ENCODE results near the gene SNX27.
"Not testable (repeated sequence)": the region's sequence is repeated elsewhere in the genome, so short reads cannot be mapped to it uniquely, and the experiment has no call there.

The SNX27 gene

GRCh38 chr1:151611832-151612500 lies at the start of gene SNX27:
Gene SNX27, plus strand, starts transcription at chr1:151612050. Its CDS starts 152 bp downstream, at chr1:151612202.
- DNase-seq: peak; percentile 82 to 97

GRCh38 chr1:151562661-151563060 lies 49.2 kb upstream of the SNX27 start:
- DNase-seq: no peak

- no peak for DNase-seq
These were observed 48.5 kb upstream of the SNX27 start for GRCh38 chr1:151563376-151563775.

GRCh38 chr1:151565502-151566189 lies 46.2 kb upstream of the SNX27 start:
- DNase-seq: no peak

- no peak for DNase-seq
These were observed 43.2 kb upstream of the SNX27 start for GRCh38 chr1:151568626-151569088.

GRCh38 chr1:151570819-151571218 lies 41.0 kb upstream of the SNX27 start:
- DNase-seq: no peak

- DNase-seq: no peak
These were observed 37.0 kb upstream of the SNX27 start for GRCh38 chr1:151574575-151575529.

GRCh38 chr1:151577173-151577572 lies 34.7 kb upstream of the SNX27 start:
- DNase-seq: no peak

GRCh38 chr1:151578941-151579340 lies 32.9 kb upstream of the SNX27 start:
- no peak for DNase-seq

- DNase-seq: no peak
These were observed 32.2 kb upstream of the SNX27 start for GRCh38 chr1:151579436-151580225.

- DNase-seq: no peak
These were observed 30.4 kb upstream of the SNX27 start for GRCh38 chr1:151581451-151581850.

- no peak for DNase-seq
These were observed 29.9 kb upstream of the SNX27 start for GRCh38 chr1:151581921-151582320.

GRCh38 chr1:151583796-151584195 lies 28.1 kb upstream of the SNX27 start:
- no peak for DNase-seq

- no peak for DNase-seq
These were observed 27.6 kb upstream of the SNX27 start for GRCh38 chr1:151584278-151584677.

- DNase-seq: no peak
These were observed 27.1 kb upstream of the SNX27 start for GRCh38 chr1:151584780-151585179.

- DNase-seq: no peak
These were observed 26.2 kb upstream of the SNX27 start for GRCh38 chr1:151585622-151586021.

GRCh38 chr1:151590961-151591360 lies 20.9 kb upstream of the SNX27 start:
- DNase-seq: no peak

- DNase-seq: no peak
These were observed 18.1 kb upstream of the SNX27 start for GRCh38 chr1:151593730-151594129.

- peak; percentile 74 to 91 for DNase-seq
These were observed 17.7 kb upstream of the SNX27 start for GRCh38 chr1:151594143-151594625.

GRCh38 chr1:151596166-151596953 lies 15.5 kb upstream of the SNX27 start:
- no peak for DNase-seq

GRCh38 chr1:151602550-151602949 lies 9.3 kb upstream of the SNX27 start:
- not testable (repeated sequence) for DNase-seq

Measured in NCI-H187 (cell line).